ENCODE data around the gene SSPN. TPM values are rescaled to one million over a fixed set of nuclear protein-coding genes. Genes with fewer than 3 reads are reported as not detected.

Gene SSPN
- total RNA-seq, 4 donors from 2014 or later: 13.9 to 27.3 (median 20.1) TPM

- TF ChIP-seq CTCF (IDR thresholded peaks at IDR 0.05; ENCODE audit: low read depth): no peak
Measured at GRCh38 chr12:26212396-26212795, 17.0 kb downstream of the SSPN start.

DNA sequence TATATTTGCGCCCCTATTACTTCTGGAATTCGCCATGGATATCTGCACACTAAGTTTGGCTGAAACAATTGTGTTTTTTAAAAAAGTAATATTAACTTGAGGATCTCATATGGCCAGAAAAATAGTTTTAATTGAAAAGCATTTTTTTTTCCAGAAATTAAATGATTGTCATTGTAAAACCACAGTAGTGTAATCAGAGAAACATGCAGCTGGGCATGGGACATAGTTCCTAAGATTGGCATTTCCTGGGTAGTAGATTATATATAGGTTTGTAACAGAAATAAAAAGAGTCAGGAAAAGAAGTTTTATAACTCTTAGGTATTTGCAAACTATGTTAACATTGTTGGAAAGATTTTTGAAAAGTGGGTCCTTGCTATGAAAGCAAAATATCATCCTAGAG lies 17.6 kb downstream of the SSPN start:
- no peak for TF ChIP-seq CTCF (IDR thresholded peaks at IDR 0.05; ENCODE audit: low read depth)

DNA sequence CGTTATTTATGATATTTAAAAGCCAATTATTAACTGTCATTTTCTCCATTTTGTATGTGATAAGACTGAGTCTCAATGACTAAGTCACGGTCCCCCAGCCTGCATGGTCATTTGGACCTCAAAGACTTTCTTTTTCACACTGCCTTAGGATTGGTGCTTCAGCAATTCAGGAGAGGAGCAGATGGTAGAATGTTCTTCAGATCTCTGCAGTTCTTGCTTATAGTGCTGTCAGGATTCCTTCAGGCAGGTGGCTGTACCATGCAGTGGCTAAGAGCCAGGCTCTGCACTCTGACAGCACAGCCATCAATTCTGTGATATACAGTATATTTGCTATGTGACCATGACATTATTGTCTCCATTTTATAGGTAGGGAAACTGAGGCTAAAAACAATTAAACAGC lies 18.7 kb downstream of the SSPN start:
- no peak for TF ChIP-seq CTCF (IDR thresholded peaks at IDR 0.05; ENCODE audit: low read depth)

DNA sequence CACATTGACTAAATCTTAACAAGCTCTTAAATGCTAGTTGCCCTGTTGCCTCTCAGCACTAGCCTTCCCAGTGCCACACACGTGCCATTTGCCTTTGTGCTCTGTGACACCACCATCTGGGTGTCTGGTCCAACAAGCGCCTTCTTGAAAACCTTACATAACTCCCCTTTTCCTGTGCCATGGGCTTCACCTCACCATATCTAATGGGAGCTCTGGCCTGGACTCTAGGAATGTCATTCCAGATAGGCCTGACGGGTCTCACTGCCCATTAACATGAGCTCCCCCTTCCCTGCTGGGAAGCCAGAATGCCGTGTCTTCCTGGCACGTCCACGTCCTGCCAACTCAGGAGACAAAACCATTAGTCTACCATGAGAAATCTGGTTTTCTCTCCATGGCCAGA lies 24.4 kb downstream of the SSPN start:
- no peak for TF ChIP-seq CTCF (IDR thresholded peaks at IDR 0.05; ENCODE audit: low read depth)

DNA sequence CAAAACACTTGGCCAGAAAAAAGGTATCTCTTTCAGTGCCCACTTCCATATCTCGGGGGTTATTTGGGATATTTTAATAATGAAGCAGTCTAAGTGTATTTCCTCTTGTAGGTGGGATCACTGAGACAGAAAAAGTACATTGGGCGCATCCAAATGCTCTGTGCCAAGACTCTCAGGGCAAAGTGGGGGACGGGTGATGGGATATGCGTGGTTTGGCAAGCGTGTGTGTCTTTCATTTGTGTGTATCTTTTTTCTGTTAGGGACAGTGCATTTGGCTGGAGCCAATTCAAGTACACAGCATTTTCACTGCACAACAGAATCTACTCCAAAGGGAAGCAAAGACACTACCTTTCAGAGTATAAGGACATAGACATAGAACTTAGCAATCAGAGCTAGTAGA lies 29.3 kb downstream of the SSPN start:
- TF ChIP-seq CTCF (IDR thresholded peaks at IDR 0.05; ENCODE audit: low read depth): no peak

DNA sequence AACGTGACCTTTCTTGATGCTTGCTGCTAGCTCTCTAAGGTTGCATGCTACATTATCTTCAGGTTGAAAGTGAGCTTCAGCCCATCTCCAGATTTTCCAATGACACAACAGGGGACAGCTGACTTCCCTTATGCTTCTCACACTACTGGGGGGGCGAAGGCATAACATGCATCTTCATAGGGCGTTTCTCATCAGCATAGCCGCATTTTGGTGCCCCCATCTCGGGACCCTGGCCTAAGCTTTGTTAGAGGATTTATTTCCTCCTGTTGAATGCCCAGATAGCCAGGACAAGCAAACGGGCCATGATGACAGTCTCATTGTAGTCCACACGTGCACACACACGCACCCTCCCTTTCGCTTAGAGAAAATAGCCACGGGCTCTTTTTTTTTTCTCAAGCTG lies 30.7 kb downstream of the SSPN start:
- TF ChIP-seq CTCF (IDR thresholded peaks at IDR 0.05; ENCODE audit: low read depth): no peak

- TF ChIP-seq CTCF (IDR thresholded peaks at IDR 0.05; ENCODE audit: low read depth): no peak
Measured at GRCh38 chr12:26226629-26227360, 31.4 kb downstream of the SSPN start.
